ENCODE results near the gene PRKACG. TPM values are rescaled to one million over a fixed set of nuclear protein-coding genes. Genes with fewer than 3 reads are reported as not detected.

PRKACG gene
- total RNA-seq, 6 donors from 2014 or later: not detected

- Histone ChIP-seq H3K4me1 (no peaks in the 10 kb centered on the region), H3K4me3 (no peak overlapping the region), H3K27me3 (no peaks in the 10 kb centered on the region), H3K27ac (no peak overlapping the region), H3K9me3 (peaks cover 0 to 3% (median 0%) of the 10 kb centered on the region in 4 donors), H3K36me3 (no peaks in the 10 kb centered on the region)
- no peak for ATAC-seq (ENCODE audit: low FRiP score in 2 of 2)
- DNase-seq: no peak
- TF ChIP-seq EP300 (IDR thresholded peaks at IDR 0.05): no peak
- TF ChIP-seq CTCF (IDR thresholded peaks at IDR 0.05): no peak
- no peak for TF ChIP-seq POLR2AphosphoS5 (IDR thresholded peaks at IDR 0.05)
- TF ChIP-seq POLR2A (IDR thresholded peaks at IDR 0.05): no peak
These were observed 15.6 kb upstream of the PRKACG start for GRCh38 chr9:69029535-69029934.

- H3K9me3 ChIP-seq: peaks cover 0 to 3% (median 0%) of the 10 kb centered on the region in 4 donors
- WGBS, 2 donors: 57 to 75% methylated on average over 2 of the region's 2 CpGs
- no peak for ATAC-seq (ENCODE audit: low FRiP score in 2 of 2)
- no peak overlapping the region for H3K4me3 ChIP-seq
- no peaks in the 10 kb centered on the region for H3K36me3 ChIP-seq
- no peak for DNase-seq
- no peak for TF ChIP-seq POLR2A (IDR thresholded peaks at IDR 0.05)
- no peak for TF ChIP-seq EP300 (IDR thresholded peaks at IDR 0.05)
- TF ChIP-seq CTCF (IDR thresholded peaks at IDR 0.05): no peak
- no peak for TF ChIP-seq POLR2AphosphoS5 (IDR thresholded peaks at IDR 0.05)
- no peak overlapping the region for H3K27ac ChIP-seq
- no peaks in the 10 kb centered on the region for H3K27me3 ChIP-seq
- H3K4me1 ChIP-seq: no peaks in the 10 kb centered on the region
These were observed 14.8 kb upstream of the PRKACG start for GRCh38 chr9:69028754-69029153.

- Histone ChIP-seq H3K36me3 (no peaks in the 10 kb centered on the region), H3K27me3 (no peaks in the 10 kb centered on the region), H3K27ac (no peak overlapping the region), H3K4me1 (no peaks in the 10 kb centered on the region), H3K9me3 (peaks cover 0 to 3% (median 0%) of the 10 kb centered on the region in 4 donors), H3K4me3 (no peak overlapping the region)
- TF ChIP-seq POLR2AphosphoS5 (IDR thresholded peaks at IDR 0.05) (no peak), CTCF (IDR thresholded peaks at IDR 0.05) (peak; percentile 55 to 80 (median 68))
- DNase-seq (peak in 1 of 2 donors; percentile 34), ATAC-seq (ENCODE audit: low FRiP score in 2 of 2) (peak; percentile 73 to 81)
- 47 to 48% methylated on average over 4 to 5 of the region's 5 CpGs for WGBS, 2 donors
These were observed 13.6 kb upstream of the PRKACG start for GRCh38 chr9:69027355-69028097.

GRCh38 chr9:69023650-69024049 is 9.7 kb upstream of the PRKACG start:
- no peak for ATAC-seq (ENCODE audit: low FRiP score in 2 of 2)
- no peak for DNase-seq
- Histone ChIP-seq H3K4me1 (no peaks in the 10 kb centered on the region), H3K27ac (no peak overlapping the region), H3K36me3 (no peaks in the 10 kb centered on the region), H3K27me3 (no peaks in the 10 kb centered on the region), H3K4me3 (peak overlapping the region in 1 of 4 donors; percentile 4), H3K9me3 (no peaks in the 10 kb centered on the region)
- no peak for TF ChIP-seq EP300 (IDR thresholded peaks at IDR 0.05)
- no peak for TF ChIP-seq CTCF (IDR thresholded peaks at IDR 0.05)
- no peak for TF ChIP-seq POLR2A (IDR thresholded peaks at IDR 0.05)
- no peak for TF ChIP-seq POLR2AphosphoS5 (IDR thresholded peaks at IDR 0.05)
- 68 to 71% methylated on average over 7 of the region's 7 CpGs for WGBS, 2 donors
